Gastrocnemius medialis (tissue), 4 donors: ENCODE results near the gene TMEM169.

Source experiments
- CTCF ChIP-seq, 5 experiments: fragments of 450-650 bp in 3 of 5; fragments of 200-600 bp in 2 of 5; sonication (generic) in 2 of 5; IDR thresholded peaks in 4 of 5; conservative IDR thresholded peaks in 1 of 5; 1 replicate in 4 of 5; 2 replicates in 1 of 5; pipeline ENCODE4 v1.5.1; 2016 to 2019; ENCODE audit warnings: antibody characterized with exemption in 5 of 5, mild to moderate bottlenecking in 3 of 5, moderate library complexity in 3 of 5
- POLR2A ChIP-seq, 2 donors: fragments of 450-650 bp; IDR thresholded peaks; one replicate each; pipeline ENCODE4 v1.6.1; 2017; ENCODE audit warnings: antibody characterized with exemption in 2 of 2, mild to moderate bottlenecking in 2 of 2, moderate library complexity in 2 of 2

- no peak for TF ChIP-seq CTCF (IDR thresholded peaks at IDR 0.05 in 4 of 5, conservative IDR thresholded peaks at IDR 0.05 in 1 of 5)
- no peak for TF ChIP-seq POLR2A (IDR thresholded peaks at IDR 0.05)
Measured at GRCh38 chr2:216117561-216118340, 36.0 kb downstream of the TMEM169 start.
